Measurements from ENCODE around the gene TELO2.

The TELO2 gene

GRCh38 chr16:1503110-1503955 lies 10.2 kb downstream of the TELO2 start:
- no peak for TF ChIP-seq ZFP30 (CRISPR knock-in tag; IDR thresholded peaks at IDR 0.05)
- no peak for TF ChIP-seq CSDC2 (CRISPR knock-in tag; IDR thresholded peaks at IDR 0.05)
- TF ChIP-seq TOX (CRISPR knock-in tag; IDR thresholded peaks at IDR 0.05; ENCODE audit: borderline replicate concordance): no peak
- no peak for TF ChIP-seq ZC3H10 (CRISPR knock-in tag; IDR thresholded peaks at IDR 0.05)
- TF ChIP-seq, protein P1, sequence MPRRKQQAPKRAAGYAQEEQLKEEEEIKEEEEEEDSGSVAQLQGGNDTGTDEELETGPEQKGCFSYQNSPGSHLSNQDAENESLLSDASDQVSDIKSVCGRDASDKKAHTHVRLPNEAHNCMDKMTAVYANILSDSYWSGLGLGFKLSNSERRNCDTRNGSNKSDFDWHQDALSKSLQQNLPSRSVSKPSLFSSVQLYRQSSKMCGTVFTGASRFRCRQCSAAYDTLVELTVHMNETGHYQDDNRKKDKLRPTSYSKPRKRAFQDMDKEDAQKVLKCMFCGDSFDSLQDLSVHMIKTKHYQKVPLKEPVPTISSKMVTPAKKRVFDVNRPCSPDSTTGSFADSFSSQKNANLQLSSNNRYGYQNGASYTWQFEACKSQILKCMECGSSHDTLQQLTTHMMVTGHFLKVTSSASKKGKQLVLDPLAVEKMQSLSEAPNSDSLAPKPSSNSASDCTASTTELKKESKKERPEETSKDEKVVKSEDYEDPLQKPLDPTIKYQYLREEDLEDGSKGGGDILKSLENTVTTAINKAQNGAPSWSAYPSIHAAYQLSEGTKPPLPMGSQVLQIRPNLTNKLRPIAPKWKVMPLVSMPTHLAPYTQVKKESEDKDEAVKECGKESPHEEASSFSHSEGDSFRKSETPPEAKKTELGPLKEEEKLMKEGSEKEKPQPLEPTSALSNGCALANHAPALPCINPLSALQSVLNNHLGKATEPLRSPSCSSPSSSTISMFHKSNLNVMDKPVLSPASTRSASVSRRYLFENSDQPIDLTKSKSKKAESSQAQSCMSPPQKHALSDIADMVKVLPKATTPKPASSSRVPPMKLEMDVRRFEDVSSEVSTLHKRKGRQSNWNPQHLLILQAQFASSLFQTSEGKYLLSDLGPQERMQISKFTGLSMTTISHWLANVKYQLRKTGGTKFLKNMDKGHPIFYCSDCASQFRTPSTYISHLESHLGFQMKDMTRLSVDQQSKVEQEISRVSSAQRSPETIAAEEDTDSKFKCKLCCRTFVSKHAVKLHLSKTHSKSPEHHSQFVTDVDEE (CRISPR knock-in tag; IDR thresholded peaks at IDR 0.05): no peak
- no peak for TF ChIP-seq TCF4 (CRISPR knock-in tag; IDR thresholded peaks at IDR 0.05; ENCODE audit: borderline replicate concordance)
- TF ChIP-seq SNAI2 (CRISPR knock-in tag; IDR thresholded peaks at IDR 0.05): no peak
- TF ChIP-seq ZNF565 (CRISPR knock-in tag; conservative IDR thresholded peaks at IDR 0.05; ENCODE audit: low read depth): no peak
- no peak for ATAC-seq

DNA sequence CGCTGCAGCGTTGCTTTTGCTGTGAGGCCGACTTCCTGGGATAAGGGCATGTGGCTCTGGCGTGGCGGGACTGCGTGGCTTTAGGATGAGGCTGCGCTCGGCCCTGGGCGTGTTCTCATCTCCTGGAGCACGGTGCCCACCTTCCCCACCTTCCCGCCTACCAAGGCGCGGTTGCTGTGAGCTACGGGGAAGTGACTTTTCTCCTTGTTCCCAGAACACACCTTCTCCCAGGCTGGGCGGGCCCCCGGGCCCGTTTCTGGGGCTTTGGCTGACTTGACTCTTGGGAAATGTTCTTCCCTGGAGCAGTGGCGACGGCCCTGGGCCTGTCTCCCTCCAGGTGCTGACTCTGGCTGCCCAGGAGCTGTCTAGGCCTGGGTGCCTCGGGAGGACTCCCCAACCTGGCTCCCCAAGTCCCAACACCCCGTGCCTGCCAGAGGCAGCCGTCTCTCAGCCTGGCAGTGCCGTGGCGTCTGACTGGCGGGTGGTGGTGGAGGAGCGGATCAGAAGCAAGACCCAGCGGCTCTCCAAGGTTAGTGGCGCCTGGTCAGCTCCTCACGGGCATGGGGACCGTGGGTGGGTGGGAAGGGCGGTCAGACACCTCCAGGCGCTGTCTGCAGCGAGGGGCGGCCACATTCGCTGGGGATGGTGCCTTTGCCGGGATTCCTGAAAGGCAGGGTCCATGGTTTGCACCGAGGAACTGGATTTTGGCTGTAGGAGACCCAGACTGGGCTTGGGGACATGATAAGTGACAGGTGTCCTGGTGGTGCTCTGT lies 12.1 kb downstream of the TELO2 start:
- TF ChIP-seq CSDC2 (CRISPR knock-in tag; IDR thresholded peaks at IDR 0.05) (no peak), ZNF70 (CRISPR knock-in tag; IDR thresholded peaks at IDR 0.05) (no peak), PATZ1 (CRISPR knock-in tag; IDR thresholded peaks at IDR 0.05; ENCODE audit: borderline replicate concordance) (no peak), SNAI2 (CRISPR knock-in tag; IDR thresholded peaks at IDR 0.05) (no peak), POU6F1 (CRISPR knock-in tag; IDR thresholded peaks at IDR 0.05; ENCODE audit: borderline replicate concordance, low read depth) (no peak), ZNF565 (CRISPR knock-in tag; conservative IDR thresholded peaks at IDR 0.05; ENCODE audit: low read depth) (no peak), ZFP30 (CRISPR knock-in tag; IDR thresholded peaks at IDR 0.05) (no peak), GLIS3 (CRISPR knock-in tag; IDR thresholded peaks at IDR 0.05) (no peak), ZC3H10 (CRISPR knock-in tag; IDR thresholded peaks at IDR 0.05) (no peak), TCF4 (CRISPR knock-in tag; IDR thresholded peaks at IDR 0.05; ENCODE audit: borderline replicate concordance) (no peak), ZFP3 (CRISPR knock-in tag; IDR thresholded peaks at IDR 0.05) (no peak), ZNF8 (CRISPR knock-in tag; IDR thresholded peaks at IDR 0.05) (no peak), BACH2 (CRISPR knock-in tag; IDR thresholded peaks at IDR 0.05; ENCODE audit: borderline replicate concordance) (no peak), ISL1 (CRISPR knock-in tag; IDR thresholded peaks at IDR 0.05) (no peak), PPARA (CRISPR knock-in tag; IDR thresholded peaks at IDR 0.05; ENCODE audit: borderline replicate concordance) (no peak), CREB5 (CRISPR knock-in tag; IDR thresholded peaks at IDR 0.05; ENCODE audit: low read depth) (no peak), TOX (CRISPR knock-in tag; IDR thresholded peaks at IDR 0.05; ENCODE audit: borderline replicate concordance) (no peak), OSR1 (CRISPR knock-in tag; IDR thresholded peaks at IDR 0.05) (no peak), CSRNP3 (CRISPR knock-in tag; IDR thresholded peaks at IDR 0.05) (no peak)
- TF ChIP-seq, protein P1 (CRISPR knock-in tag; IDR thresholded peaks at IDR 0.05): no peak
- no peak for ATAC-seq
